H1 (cell line): ENCODE results near the gene IFI44L. TPM values are rescaled to one million over a fixed set of nuclear protein-coding genes. Genes with fewer than 3 reads are reported as not detected.

Experiments used
- ATF3 ChIP-seq: IDR thresholded peaks from 2 replicates; pipeline ENCODE4 v1.6.1; 2011; ENCODE audit warnings: low read depth, mild to moderate bottlenecking, low read length; ENCODE audit not compliant: insufficient read depth
- CHD7 ChIP-seq: fragments of 300-600 bp; sonication (generic); IDR thresholded peaks from 2 replicates; pipeline ENCODE4 v1.7.1; 2012; ENCODE audit warnings: low read length, moderate library complexity, mild to moderate bottlenecking, inconsistent platforms; ENCODE audit not compliant: insufficient replicate concordance
- EGR1 ChIP-seq: IDR thresholded peaks from 2 replicates; pipeline ENCODE4 v1.6.1; 2011; ENCODE audit warnings: low read depth, low read length, borderline replicate concordance
- HDAC2 ChIP-seq, 2 experiments: fragments of 300-600 bp in 1 of 2; sonication (generic) in 1 of 2; IDR thresholded peaks; 2 replicates each; pipeline ENCODE4 v1.6.1; 2011 to 2012; ENCODE audit warnings: low read depth in 2 of 2, low read length in 2 of 2, mild to moderate bottlenecking in 2 of 2, moderate library complexity in 2 of 2, borderline replicate concordance in 1 of 2, inconsistent platforms in 1 of 2
- NANOG ChIP-seq: IDR thresholded peaks from 2 replicates; pipeline ENCODE4 v1.6.1; 2011; ENCODE audit warnings: low read length, low read depth, mild to moderate bottlenecking, inconsistent platforms; ENCODE audit not compliant: insufficient read depth, poor library complexity, severe bottlenecking
- RXRA ChIP-seq: IDR thresholded peaks from 2 replicates; pipeline ENCODE4 v1.6.1; 2011; ENCODE audit warnings: low read depth, mild to moderate bottlenecking, low read length, moderate library complexity; ENCODE audit not compliant: insufficient read depth
- SIN3A ChIP-seq, 2 experiments: IDR thresholded peaks in 1 of 2; conservative IDR thresholded peaks in 1 of 2; 2 replicates each; pipeline ENCODE4 v1.6.1; 2011 to 2012; ENCODE audit warnings: low read length in 2 of 2, improper control_type of control experiment in 1 of 2, low read depth in 1 of 2, mild to moderate bottlenecking in 1 of 2
- SIX5 ChIP-seq: IDR thresholded peaks from 2 replicates; pipeline ENCODE4 v1.6.1; 2011; ENCODE audit warnings: mild to moderate bottlenecking, low read depth, low read length
- SP2 ChIP-seq: IDR thresholded peaks from 2 replicates; pipeline ENCODE4 v1.6.1; 2012; ENCODE audit warnings: mild to moderate bottlenecking, low read length, inconsistent platforms
- TCF12 ChIP-seq: IDR thresholded peaks from 2 replicates; pipeline ENCODE4 v1.6.1; 2011; ENCODE audit warnings: low read depth, mild to moderate bottlenecking, low read length
- ZNF274 ChIP-seq: IDR thresholded peaks from 2 replicates; pipeline ENCODE4 v1.7.0; 2012; ENCODE audit warnings: low read length, borderline replicate concordance; ENCODE audit errors: extremely low read depth
- polyA plus RNA-seq, 7 experiments: library from polyadenylated mRNA; depleted of rRNA in 3 of 7; stranded (reverse) in 5 of 7; unstranded in 2 of 7; fragments of >200 nt in 5 of 7; fragments of 200-250 nt in 2 of 7; gene quantifications; 1 replicate in 5 of 7; 2 replicates in 1 of 7; 4 replicates in 1 of 7; pipeline versions ENCODE4 v1.2.1 to v1.2.3, GENCODE V29; 2011 to 2013; ENCODE audit warnings: missing spikeins in 2 of 7, mixed read lengths in 2 of 7
- total RNA-seq: library from RNA; stranded (reverse); fragmentation: NEBNext Ultra II Directional; extraction: Animal tissue kit (Norgen Biotek cat#: 25700); gene quantifications from 2 replicates; pipeline ENCODE4 v1.2.1, GENCODE V29; 2021

Gene IFI44L
- total and polyA plus RNA-seq, 2 of the 8 experiments (the other 6 are each of a cell fraction or from before 2014, with no cell fraction given): not detected

DNA sequence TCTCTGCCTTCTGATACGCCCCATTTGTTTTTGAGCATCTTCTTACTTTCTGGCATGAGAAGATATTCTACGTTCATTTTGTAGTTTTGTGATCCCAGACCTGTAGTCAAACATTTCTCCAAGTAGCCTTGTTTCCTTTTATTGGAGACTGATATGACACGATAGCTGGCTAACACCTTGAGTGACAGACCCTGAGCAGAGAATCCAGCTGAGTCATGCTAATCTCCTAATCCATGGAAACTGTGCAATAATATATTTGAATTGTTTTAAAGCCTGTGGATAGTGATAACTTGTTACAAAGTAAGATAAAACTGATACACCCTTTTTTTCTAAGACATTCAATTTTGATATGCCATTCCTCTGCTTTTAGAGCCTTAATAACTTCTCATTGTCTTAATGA, 1.2 kb upstream of the IFI44L start (continued):
- TF ChIP-seq CHD7 (no peak), RXRA (no peak), SIX5 (no peak), EGR1 (no peak), HDAC2 (IDR thresholded peaks at IDR 0.05; ENCODE audit: borderline replicate concordance in 1 of 2, low read depth in 2 of 2, low read length in 2 of 2) (no peak), SIN3A (conservative IDR thresholded peaks at IDR 0.05 in 1 of 2, IDR thresholded peaks at IDR 0.05 in 1 of 2; ENCODE audit: low read depth in 1 of 2, low read length in 2 of 2) (no peak), NANOG (no peak), ZNF274 (no peak), TCF12 (no peak), ATF3 (no peak), SP2 (no peak)
